ENCODE data around the gene SPINK4.
A peak's percentile ranks its signal among the peaks of the same experiment; 100 is the strongest.

The SPINK4 gene

GRCh38 chr9:33249983-33250382 lies 10.0 kb downstream of the SPINK4 start:
- TF ChIP-seq EZH2 (IDR thresholded peaks at IDR 0.05; ENCODE audit: borderline replicate concordance, low read length) (no peak), CTCF (IDR thresholded peaks at IDR 0.05; ENCODE audit: low read length) (no peak)
- Histone ChIP-seq H3K27me3 (ENCODE audit: insufficient read depth, low read length) (no peaks in the 10 kb centered on the region), H3K4me1 (ENCODE audit: insufficient read depth, low read length, severe bottlenecking) (peaks cover 11% of the 10 kb centered on the region), H3K4me3 (ENCODE audit: low read depth, low read length, poor library complexity, severe bottlenecking) (no peak overlapping the region), H3F3A (ENCODE audit: insufficient read depth, low read length) (no peaks in the 10 kb centered on the region), H2AFZ (ENCODE audit: low read length) (no peak overlapping the region), H3K9me3 (ENCODE audit: low read length) (no peaks in the 10 kb centered on the region), H3K9ac (ENCODE audit: low read length) (no peak overlapping the region), H3K79me2 (ENCODE audit: insufficient read depth, low read length) (no peaks in the 10 kb centered on the region), H3K36me3 (ENCODE audit: insufficient read depth, low read length) (peaks cover 43% of the 10 kb centered on the region), H3K9me2 (ENCODE audit: low read depth, low read length) (no peaks in the 10 kb centered on the region), H3K27ac (ENCODE audit: low read depth, low read length, poor library complexity, severe bottlenecking) (peak overlapping the region; percentile 53), H3K4me2 (ENCODE audit: low read length) (no peak overlapping the region), H4K20me1 (ENCODE audit: insufficient read depth, low read length) (no peaks in the 10 kb centered on the region)

GRCh38 chr9:33250458-33250995 lies 10.6 kb downstream of the SPINK4 start:
- Histone ChIP-seq H3K9ac (ENCODE audit: low read length) (no peak overlapping the region), H2AFZ (ENCODE audit: low read length) (no peak overlapping the region), H3K9me2 (ENCODE audit: low read depth, low read length) (no peaks in the 10 kb centered on the region), H3K4me2 (ENCODE audit: low read length) (no peak overlapping the region), H3K27ac (ENCODE audit: low read depth, low read length, poor library complexity, severe bottlenecking) (no peak overlapping the region), H3K4me3 (ENCODE audit: low read depth, low read length, poor library complexity, severe bottlenecking) (no peak overlapping the region), H3K4me1 (ENCODE audit: insufficient read depth, low read length, severe bottlenecking) (peaks cover 11% of the 10 kb centered on the region), H4K20me1 (ENCODE audit: insufficient read depth, low read length) (no peaks in the 10 kb centered on the region), H3K9me3 (ENCODE audit: low read length) (no peaks in the 10 kb centered on the region), H3K36me3 (ENCODE audit: insufficient read depth, low read length) (peaks cover 48% of the 10 kb centered on the region), H3K27me3 (ENCODE audit: insufficient read depth, low read length) (no peaks in the 10 kb centered on the region), H3K79me2 (ENCODE audit: insufficient read depth, low read length) (no peaks in the 10 kb centered on the region), H3F3A (ENCODE audit: insufficient read depth, low read length) (no peaks in the 10 kb centered on the region)
- TF ChIP-seq CTCF (IDR thresholded peaks at IDR 0.05; ENCODE audit: low read length) (no peak), EZH2 (IDR thresholded peaks at IDR 0.05; ENCODE audit: borderline replicate concordance, low read length) (no peak)

- Histone ChIP-seq H3K27me3 (ENCODE audit: insufficient read depth, low read length) (no peaks in the 10 kb centered on the region), H3K27ac (ENCODE audit: low read depth, low read length, poor library complexity, severe bottlenecking) (no peak overlapping the region), H3F3A (ENCODE audit: insufficient read depth, low read length) (no peaks in the 10 kb centered on the region), H4K20me1 (ENCODE audit: insufficient read depth, low read length) (no peaks in the 10 kb centered on the region), H3K9ac (ENCODE audit: low read length) (no peak overlapping the region), H3K4me1 (ENCODE audit: insufficient read depth, low read length, severe bottlenecking) (peaks cover 7% of the 10 kb centered on the region), H3K9me2 (ENCODE audit: low read depth, low read length) (no peaks in the 10 kb centered on the region), H3K4me3 (ENCODE audit: low read depth, low read length, poor library complexity, severe bottlenecking) (no peak overlapping the region), H3K4me2 (ENCODE audit: low read length) (no peak overlapping the region), H2AFZ (ENCODE audit: low read length) (no peak overlapping the region), H3K36me3 (ENCODE audit: insufficient read depth, low read length) (peaks cover 84% of the 10 kb centered on the region), H3K79me2 (ENCODE audit: insufficient read depth, low read length) (no peaks in the 10 kb centered on the region), H3K9me3 (ENCODE audit: low read length) (no peaks in the 10 kb centered on the region)
- no peak for TF ChIP-seq EZH2 (IDR thresholded peaks at IDR 0.05; ENCODE audit: borderline replicate concordance, low read length)
- no peak for TF ChIP-seq CTCF (IDR thresholded peaks at IDR 0.05; ENCODE audit: low read length)
These were observed 14.2 kb downstream of the SPINK4 start for GRCh38 chr9:33254211-33254610.

Measured in OCI-LY1 (cell line).